NCI-H1105 (cell line): ENCODE measurements around the gene THAP4.
"Not testable (repeated sequence)": the region's sequence is repeated elsewhere in the genome, so short reads cannot be mapped to it uniquely, and the experiment has no call there.

Experiments
- DNase-seq: peaks from one replicate; lab custom pipeline; 2025; lab: John Stamatoyannopoulos, UW

The THAP4 gene

DNA sequence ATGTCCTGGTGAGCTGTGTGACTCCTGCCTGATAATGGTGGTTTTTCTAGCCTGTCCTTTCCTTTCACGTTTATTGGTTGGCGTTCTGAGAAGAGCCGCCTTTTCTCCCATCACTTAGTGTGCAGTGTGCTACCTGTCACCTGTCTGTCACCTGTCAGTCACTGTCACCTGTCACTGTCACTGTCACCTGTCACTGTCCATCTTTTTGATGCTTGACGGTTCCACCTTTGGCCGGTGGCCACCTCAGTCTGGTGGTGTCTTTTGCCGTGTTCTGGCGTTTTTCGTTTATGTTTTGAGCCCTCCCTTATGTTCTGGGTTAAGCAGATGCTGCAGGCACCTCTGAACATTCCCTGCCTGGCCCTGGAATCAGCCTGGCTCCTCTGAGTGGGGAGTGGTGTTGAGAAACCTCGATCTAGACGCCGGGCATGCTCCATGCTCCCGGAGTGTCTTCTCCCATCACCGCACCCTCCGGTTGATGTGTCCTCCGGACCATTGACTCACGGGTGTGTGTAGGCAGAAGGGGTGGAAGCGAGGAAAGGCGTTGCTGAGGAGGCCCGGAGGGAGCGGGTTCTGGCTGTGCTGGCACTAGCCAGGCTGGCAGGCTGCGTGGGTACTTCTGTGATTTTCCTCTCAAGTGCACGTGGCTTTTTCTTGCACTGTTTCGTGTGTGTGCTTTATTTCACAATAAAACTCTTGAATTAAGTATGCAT lies 28.9 kb upstream of the THAP4 start:
- no peak for DNase-seq

- DNase-seq = not testable (repeated sequence)
Measured at GRCh38 chr2:241662731-241663130, 25.8 kb upstream of the THAP4 start.

DNA sequence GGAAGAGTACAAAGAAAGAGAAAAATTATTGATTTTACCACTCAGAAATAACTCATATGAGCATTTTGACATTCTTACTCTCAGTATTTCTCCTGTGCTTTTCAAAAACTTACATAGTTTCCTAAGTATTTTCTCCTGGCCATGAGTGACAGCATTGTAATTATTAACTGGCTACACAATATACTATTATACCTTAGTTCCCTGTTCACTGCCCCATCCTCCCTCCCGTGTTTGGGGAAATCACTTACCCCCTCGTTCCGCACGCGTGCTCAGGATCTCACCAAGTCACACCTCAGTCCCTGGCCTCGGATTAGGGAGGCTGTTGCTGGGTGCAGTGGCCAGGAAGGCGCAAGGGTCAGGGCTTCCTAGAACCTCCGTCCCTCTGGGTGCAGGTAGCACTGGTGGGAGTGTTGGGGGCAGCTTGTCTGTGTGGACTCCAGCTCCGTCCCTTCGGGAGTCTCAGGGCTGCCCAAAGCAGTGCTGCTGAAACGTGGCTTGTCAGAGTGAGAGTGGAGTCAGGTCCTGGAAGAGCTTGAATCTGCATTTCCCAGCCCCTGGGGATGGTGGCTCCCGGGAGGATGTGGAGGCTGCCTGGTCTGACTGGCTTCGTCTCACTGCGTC lies 23.7 kb upstream of the THAP4 start:
- DNase-seq = no peak

DNA sequence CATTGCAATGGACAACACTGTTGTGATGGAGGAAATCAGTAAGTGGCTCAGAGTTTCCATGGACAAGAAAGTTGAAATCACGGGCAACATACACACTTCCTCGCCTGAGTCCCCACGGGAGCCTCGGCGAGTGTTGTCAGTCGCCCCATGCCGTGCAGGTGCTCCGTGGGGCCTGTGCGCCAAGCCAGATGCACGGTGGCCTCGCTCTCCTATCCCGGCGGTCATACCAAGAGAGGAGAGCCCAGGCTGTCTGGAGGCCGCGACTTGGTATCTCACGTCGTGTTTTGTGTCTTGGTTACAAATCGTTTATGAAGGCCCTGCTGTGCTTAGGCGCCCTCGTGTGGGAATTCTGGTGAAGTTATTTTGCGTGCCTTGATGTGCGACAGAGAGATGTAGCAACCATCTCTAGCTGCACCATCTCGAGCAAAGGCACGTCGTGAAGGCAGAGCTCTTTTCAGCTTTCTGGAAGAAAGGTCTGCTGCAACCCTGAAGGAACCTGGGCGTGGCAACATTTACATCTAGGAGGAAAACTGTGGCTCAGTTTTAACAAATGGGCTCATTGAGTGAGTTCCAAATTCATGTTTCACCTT lies 22.3 kb upstream of the THAP4 start:
- DNase-seq = peak; percentile 25

GRCh38 chr2:241658296-241658695 lies 21.3 kb upstream of the THAP4 start:
- DNase-seq = no peak

DNA sequence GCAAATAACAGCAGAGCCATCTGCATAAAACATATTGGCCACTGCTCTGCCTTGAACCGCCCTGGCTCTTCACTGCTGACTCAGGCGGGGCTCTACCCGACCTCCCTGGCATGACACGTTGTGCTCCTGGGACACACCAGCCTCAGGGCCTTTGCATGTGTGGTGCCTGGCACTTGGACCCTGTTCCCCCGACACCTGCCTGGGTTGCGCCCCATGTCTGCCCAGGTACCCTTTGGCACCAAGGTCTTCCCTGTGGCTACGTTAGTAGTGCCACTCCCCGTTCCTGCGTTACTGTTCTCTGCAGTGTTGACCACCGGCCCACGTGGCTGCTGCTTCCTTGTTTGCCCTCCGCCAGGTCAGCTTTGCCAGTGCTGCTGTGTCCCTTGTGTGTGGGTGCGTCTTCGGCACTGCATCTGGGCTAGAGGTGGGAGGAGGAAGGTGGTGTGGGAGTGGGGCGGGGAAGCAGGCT lies 20.9 kb upstream of the THAP4 start:
- DNase-seq = no peak

GRCh38 chr2:241656190-241656741 lies 19.3 kb upstream of the THAP4 start:
- DNase-seq = no peak

DNA sequence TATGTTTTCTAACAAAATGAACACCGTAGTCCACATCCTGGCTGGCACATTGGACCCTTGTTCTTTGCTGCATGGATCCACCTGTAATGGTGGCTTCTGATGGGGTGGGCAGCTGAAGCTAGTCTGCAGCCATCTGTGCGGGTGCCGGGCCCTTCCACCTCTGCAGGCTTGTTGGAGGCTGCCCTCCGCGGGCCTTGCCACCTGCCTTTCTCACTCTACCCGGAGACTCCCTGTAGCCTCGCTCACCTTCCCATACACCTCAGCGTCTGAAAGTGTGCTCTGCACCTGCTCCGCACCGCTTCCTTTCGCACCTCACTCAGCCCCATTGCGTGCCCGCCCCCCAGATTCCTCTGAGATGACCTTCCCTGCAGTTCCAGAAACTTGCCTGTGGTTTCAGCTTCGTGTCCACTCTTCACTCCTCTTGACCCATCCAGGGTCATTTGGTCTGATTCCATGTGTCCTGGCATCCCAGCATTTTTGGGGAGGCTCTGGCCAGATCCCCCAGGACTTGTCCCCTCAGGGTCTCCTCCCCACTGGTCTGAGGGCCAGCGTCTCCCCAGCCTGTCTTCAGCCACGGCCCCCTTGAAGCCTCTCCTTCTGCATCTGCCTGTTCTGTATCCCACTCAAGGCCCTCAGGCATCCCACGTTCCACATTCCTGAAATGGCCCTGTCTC lies 18.7 kb upstream of the THAP4 start:
- DNase-seq = no peak

GRCh38 chr2:241654551-241654950 lies 17.6 kb upstream of the THAP4 start:
- DNase-seq = no peak

- no peak for DNase-seq
Measured at GRCh38 chr2:241653210-241653750, 16.3 kb upstream of the THAP4 start.

DNA sequence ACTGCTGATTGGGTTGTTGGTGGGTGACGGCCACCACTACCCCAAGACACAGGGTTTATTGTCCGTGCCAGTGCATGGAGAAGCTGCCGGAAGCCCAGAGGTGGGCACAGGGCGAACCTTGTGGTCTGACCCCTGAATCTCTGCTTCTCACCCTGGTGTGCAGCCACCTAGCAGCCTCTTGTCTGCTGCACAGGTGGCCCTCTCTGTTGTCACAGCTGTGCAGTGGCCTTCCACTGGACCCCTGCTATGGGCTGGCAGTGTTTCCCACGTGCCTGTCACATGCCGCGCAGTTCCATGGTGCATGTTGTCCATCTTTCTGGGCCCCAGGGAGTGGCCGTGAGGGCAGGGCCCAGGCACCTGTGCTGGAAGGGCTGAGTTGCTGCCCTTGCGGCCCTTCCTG lies 15.8 kb upstream of the THAP4 start:
- no peak for DNase-seq

DNA sequence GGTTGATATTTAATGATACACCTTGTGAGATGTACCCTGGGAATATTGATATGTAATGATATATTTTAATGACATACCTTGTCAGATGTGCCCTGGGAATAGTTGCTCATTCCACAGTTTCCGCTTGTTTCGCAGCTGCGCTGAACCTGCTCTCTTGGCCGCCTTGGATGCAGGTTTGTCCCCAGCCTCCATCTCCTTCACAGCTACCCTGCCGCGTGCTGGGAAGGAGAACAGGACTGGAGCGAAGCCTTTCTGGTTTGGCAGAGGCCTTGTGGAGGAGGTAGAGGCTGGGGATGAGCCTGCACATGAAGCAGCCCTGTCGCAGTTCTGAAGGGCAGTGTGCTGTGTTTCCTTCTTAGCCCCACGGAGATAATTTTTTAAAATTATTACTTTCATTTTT lies 15.2 kb upstream of the THAP4 start:
- DNase-seq = no peak

GRCh38 chr2:241649927-241650326 lies 13.0 kb upstream of the THAP4 start:
- DNase-seq = no peak

- DNase-seq = no peak
Measured at GRCh38 chr2:241649404-241649803, 12.4 kb upstream of the THAP4 start.

GRCh38 chr2:241648453-241648852 lies 11.5 kb upstream of the THAP4 start:
- DNase-seq = no peak

DNA sequence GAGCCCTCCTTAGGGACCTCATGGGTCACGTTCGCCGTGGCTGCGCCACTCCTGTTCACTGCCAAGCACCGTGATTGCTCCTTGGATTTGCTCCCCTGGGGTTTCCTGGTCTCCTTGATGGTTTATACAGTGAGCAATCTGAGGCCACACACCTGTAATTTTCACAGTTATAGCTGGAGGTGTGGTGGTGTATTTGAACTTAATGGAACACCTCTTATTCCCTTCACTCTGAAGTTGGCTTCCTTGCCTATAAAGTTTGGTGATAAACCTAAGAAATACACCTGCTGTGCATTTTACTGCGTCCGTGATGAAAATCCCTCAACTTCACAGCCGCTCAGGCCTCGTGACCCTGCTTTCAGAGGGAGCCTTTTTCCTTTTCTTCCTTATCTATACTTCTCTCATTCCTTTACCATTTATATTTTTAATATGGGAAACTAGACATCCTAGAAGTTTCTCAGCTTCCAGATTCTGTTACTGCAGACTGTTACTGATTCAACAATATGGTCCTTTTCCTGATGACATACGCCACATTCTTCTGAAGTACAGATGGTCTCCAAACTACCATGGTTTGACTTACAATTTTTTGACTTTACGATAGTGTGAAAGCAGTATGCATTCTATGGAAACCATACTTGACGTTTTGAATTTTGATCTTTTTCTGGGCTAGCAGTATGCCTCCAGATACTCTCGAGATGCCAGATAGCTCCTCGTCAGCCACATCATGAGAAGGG lies 9.1 kb upstream of the THAP4 start:
- no peak for DNase-seq

DNA sequence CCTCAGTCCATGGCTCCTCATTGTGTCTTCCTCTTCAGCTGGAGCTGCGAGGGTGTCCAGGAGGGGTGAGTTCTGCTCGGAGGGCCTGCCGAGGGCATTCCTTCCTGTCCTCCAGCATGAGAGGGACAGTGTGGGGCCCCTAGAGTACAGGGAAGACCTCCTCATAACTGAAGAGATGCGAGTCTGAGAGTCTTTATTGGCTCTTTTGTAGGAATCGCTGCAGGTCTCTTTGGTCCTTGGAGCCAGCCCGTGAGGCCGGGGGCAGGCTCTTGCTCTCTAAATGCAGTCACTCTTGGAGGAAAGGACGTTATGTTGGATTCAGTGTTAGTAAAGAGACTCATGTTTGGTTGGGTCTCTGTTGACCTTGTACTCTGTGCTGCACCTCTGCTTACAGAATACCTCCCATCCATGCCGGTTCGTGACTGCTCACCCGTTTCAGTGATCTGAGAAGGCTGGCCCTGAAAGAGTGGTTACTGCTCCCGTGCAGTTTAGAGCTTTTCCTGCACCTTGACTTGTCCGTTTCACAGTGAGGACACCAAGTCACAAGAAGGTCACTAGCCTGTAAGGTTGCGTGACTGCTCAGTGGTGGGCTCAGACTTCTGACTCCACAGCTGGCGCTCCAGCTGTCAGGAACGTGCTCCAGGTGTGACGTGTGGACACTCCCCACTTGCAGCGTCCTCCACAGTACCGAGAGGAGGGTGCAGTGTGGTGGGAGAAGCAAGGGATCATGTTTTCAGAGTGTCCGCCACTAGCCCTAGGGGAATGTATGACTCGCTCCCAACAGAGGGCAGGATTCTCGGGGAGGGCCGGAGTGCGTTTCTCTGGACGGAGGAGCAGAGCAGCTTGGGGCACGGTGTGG lies 8.3 kb upstream of the THAP4 start:
- DNase-seq = no peak

DNA sequence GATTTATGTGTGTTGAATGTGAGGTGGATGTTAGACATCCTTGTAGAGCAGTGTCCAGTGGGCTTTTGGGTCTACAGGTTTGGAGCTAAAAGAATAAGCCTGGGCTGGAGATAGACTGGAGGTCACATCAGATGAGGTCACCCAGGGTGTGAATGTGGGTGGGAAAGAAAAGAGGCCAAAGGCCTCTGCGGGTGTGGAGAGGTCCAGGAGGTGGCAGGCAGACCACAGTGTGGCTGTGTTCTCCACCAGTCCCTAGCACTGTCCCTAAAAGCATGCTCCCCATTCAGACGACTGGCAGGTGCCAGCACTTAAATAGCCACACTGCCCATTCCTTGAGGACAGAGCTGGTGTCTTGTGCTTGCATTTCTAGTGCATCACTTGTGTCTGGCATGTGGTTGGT lies 4.7 kb upstream of the THAP4 start:
- DNase-seq = no peak

- DNase-seq = no peak
Measured at GRCh38 chr2:241640165-241640795, 3.3 kb upstream of the THAP4 start.

- no peak for DNase-seq
Measured at GRCh38 chr2:241639385-241639784, 2.4 kb upstream of the THAP4 start.
